ENCODE results near the gene AQP5. TPM values are rescaled to one million over a fixed set of nuclear protein-coding genes. Genes with fewer than 3 reads are reported as not detected.

AQP5 gene
- total and polyA plus RNA-seq, 12 donors = 0.16 to 2.6 (median 0.52) TPM; not detected in 4

DNA sequence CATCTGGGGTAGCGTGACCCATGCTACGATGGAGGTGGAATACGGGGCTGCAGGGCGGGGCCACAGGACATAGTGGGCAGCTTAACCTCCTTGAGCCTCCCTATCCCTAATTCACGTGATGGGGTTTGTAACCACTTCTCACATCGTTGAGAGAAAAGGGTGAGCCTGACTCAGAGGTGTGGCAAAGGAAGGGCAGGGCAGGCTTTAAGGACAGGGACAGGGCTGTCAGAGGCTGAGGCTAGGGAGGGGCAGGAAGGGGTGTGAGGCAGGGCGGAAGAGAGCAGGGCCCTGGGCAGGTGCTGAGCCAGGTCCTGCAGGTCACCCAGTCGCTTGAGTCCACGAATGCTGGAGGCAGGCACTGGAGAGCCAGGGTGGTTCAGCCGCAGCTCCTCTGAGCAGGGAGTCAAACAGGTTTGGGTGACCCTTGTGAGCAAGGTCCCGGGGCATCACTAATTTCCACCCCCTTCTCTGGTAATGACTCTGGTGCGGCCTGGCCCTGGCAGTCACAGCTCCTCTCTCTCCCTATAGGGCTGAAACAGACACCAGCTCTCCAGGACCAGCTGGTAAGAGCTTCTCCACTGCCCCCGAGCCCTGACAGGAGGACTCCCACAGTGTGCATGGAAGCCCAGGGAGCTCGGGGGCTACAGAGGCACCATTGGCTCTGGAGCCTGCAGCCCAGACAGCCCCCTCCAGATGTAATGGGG, 18.6 kb upstream of the AQP5 start:
- TF ChIP-seq, protein P1, sequence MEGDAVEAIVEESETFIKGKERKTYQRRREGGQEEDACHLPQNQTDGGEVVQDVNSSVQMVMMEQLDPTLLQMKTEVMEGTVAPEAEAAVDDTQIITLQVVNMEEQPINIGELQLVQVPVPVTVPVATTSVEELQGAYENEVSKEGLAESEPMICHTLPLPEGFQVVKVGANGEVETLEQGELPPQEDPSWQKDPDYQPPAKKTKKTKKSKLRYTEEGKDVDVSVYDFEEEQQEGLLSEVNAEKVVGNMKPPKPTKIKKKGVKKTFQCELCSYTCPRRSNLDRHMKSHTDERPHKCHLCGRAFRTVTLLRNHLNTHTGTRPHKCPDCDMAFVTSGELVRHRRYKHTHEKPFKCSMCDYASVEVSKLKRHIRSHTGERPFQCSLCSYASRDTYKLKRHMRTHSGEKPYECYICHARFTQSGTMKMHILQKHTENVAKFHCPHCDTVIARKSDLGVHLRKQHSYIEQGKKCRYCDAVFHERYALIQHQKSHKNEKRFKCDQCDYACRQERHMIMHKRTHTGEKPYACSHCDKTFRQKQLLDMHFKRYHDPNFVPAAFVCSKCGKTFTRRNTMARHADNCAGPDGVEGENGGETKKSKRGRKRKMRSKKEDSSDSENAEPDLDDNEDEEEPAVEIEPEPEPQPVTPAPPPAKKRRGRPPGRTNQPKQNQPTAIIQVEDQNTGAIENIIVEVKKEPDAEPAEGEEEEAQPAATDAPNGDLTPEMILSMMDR (IDR thresholded peaks at IDR 0.05) = no peak
- Histone ChIP-seq H3K27me3 (no peaks in the 10 kb centered on the region), H3K27ac (no peak overlapping the region), H3K36me3 (no peaks in the 10 kb centered on the region), H3K4me1 (peaks cover 0 to 22% (median 10%) of the 10 kb centered on the region in 9 donors), H3K4me3 (no peak overlapping the region), H3K9me3 (no peaks in the 10 kb centered on the region)
- WGBS, 2 donors = 80 to 87% methylated on average over 14 of the region's 14 CpGs
- intact Hi-C loops (cut with DNase I) = loop anchor here in 2 of 10 donors (5.0 to 10.0 kb wide), 2 partner anchors 76 to 252 kb away; no protein-coding TSS in a partner anchor
- DNase-seq (no peak), ATAC-seq (no peak)

DNA sequence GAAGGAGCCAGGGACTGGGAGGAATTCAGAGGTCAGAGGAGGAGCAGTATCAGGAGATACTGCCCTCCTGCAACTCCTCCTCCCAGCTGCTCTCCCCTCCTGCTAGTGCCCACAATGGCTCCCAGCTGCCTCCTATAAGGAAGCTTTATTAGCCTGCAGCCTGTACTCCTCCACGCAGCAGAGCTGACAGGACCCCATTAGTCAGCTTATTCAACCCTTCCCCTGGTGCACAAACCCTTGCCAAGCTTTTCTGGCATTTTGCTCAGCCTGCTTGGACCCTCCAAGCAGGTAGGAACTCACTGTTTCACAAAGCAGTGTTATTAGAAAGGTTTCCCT, 18.1 kb upstream of the AQP5 start:
- H3K27me3 ChIP-seq = no peaks in the 10 kb centered on the region
- DNase-seq = no peak
- no peak overlapping the region for H3K4me3 ChIP-seq
- no peak overlapping the region for H3K27ac ChIP-seq
- intact Hi-C loops (cut with DNase I) = loop anchor here in 2 of 10 donors (5.0 to 10.0 kb wide), 2 partner anchors 76 to 251 kb away; no protein-coding TSS in a partner anchor
- H3K9me3 ChIP-seq = no peaks in the 10 kb centered on the region
- H3K4me1 ChIP-seq = peaks cover 0 to 25% (median 10%) of the 10 kb centered on the region in 9 donors
- H3K36me3 ChIP-seq = no peaks in the 10 kb centered on the region
- TF ChIP-seq, protein P1 (IDR thresholded peaks at IDR 0.05) = no peak
- WGBS, 2 donors = 94 to 100% methylated on average over 1 of the region's 1 CpG
- ATAC-seq = no peak

DNA sequence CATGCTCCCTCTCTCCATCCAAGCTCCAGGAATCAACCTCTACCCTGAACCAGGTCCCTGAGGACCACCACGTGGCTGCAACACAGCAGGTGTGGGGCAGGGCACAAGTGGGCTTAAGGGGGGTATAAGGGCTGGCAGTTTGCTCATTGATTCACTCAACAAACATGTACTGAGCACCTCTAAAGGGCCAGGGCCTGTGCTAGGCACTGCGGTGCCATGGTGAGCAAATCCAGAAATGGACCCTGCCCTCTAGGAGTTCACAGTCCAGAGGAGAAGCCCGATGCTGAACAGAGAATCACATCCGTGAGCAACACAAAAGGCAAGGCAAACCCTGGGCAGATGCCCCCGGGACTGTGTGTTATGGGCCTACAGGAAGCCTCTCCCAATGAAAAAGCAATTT, 17.6 kb upstream of the AQP5 start:
- no peaks in the 10 kb centered on the region for H3K36me3 ChIP-seq
- no peak for DNase-seq
- no peak overlapping the region for H3K4me3 ChIP-seq
- intact Hi-C loops (cut with DNase I) = loop anchor here in 2 of 10 donors (5.0 to 10.0 kb wide), 2 partner anchors 77 to 251 kb away; no protein-coding TSS in a partner anchor
- peaks cover 0 to 26% (median 10%) of the 10 kb centered on the region in 9 donors for H3K4me1 ChIP-seq
- H3K27ac ChIP-seq = no peak overlapping the region
- no peak for ATAC-seq
- WGBS, 2 donors = 93 to 95% methylated on average over 5 of the region's 5 CpGs
- H3K9me3 ChIP-seq = no peaks in the 10 kb centered on the region
- TF ChIP-seq, protein P1 (IDR thresholded peaks at IDR 0.05) = no peak
- peaks cover 0 to under 1% (median 0%) of the 10 kb centered on the region in 7 donors for H3K27me3 ChIP-seq

DNA sequence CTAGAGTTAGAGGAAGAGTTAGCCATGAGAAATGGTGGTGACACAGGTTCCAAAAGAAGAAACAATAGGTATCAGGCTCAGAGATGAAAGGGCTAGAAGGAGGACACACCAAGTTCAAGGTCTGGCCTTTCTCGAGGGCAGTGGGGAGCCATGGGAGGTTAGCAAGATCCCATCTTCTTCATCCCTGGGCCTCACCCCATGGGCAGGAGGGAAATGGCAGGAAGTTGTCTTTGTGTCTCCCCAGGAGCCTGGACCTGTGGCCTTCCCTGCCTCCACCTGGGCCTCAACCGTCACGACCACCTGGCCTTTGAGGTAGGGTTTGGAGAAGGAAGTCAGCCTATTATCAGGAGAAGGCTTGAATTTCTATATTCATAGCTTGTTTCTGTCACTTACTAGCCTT, 17.0 kb upstream of the AQP5 start:
- DNase-seq (no peak), ATAC-seq (no peak)
- H3K27me3 ChIP-seq = peaks cover 0 to 7% (median 0%) of the 10 kb centered on the region in 7 donors
- no peaks in the 10 kb centered on the region for H3K9me3 ChIP-seq
- no peaks in the 10 kb centered on the region for H3K36me3 ChIP-seq
- WGBS, 2 donors = 89 to 97% methylated on average over 3 of the region's 3 CpGs
- TF ChIP-seq, protein P1 (IDR thresholded peaks at IDR 0.05) = no peak
- no peak overlapping the region for H3K4me3 ChIP-seq
- intact Hi-C loops (cut with DNase I) = loop anchor here in 8 of 10 donors (1.0 to 10.0 kb wide), 4 partner anchors 77 to 250 kb away; no protein-coding TSS in a partner anchor
- peak overlapping the region in 2 of 10 donors; percentile 63 to 65 for H3K27ac ChIP-seq
- H3K4me1 ChIP-seq = peaks cover 0 to 26% (median 10%) of the 10 kb centered on the region in 9 donors

All from heart right ventricle (tissue), 16 donors.